Stimulated activated CD8-positive, alpha-beta memory T cell treated with anti-CD3 and anti-CD28 coated beads, Interleukin-15, amount 100 ng/mL, for 1 hour (primary cell): ENCODE results near the gene AUTS2.

Experiments
- DNase-seq: peaks from one replicate; pipeline ENCODE4 v3.0.0-alpha.2; 2020; ENCODE audit warnings: low read depth

AUTS2 gene

GRCh38 chr7:69859342-69859741 is 261.1 kb downstream of the AUTS2 start:
- no peak for DNase-seq

- no peak for DNase-seq
Measured at GRCh38 chr7:69860486-69860885, 262.2 kb downstream of the AUTS2 start.

GRCh38 chr7:69860941-69861622 is 262.8 kb downstream of the AUTS2 start:
- DNase-seq = no peak

GRCh38 chr7:69862413-69863064 is 264.3 kb downstream of the AUTS2 start:
- no peak for DNase-seq

- DNase-seq = no peak
Measured at GRCh38 chr7:69864274-69864673, 266.0 kb downstream of the AUTS2 start.

DNA sequence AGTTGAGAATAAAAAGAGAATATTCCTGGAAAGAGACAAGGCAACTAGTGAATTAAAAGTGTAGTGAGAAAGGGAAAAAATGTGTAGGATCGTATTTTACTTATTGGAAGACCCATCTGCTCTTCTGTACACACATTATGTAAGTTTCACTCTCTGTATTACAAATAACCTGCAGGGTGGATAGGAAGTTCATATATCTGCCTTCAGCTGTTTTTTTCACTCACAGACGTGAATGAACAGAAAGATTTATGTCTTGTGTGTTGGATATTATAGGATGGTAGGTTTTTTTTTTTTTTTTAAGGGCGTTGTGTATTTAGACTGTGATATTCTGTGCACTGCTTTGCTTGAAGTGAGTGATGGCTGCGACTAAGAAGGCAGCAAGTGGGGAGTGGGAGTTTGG is 266.5 kb downstream of the AUTS2 start:
- no peak for DNase-seq

DNA sequence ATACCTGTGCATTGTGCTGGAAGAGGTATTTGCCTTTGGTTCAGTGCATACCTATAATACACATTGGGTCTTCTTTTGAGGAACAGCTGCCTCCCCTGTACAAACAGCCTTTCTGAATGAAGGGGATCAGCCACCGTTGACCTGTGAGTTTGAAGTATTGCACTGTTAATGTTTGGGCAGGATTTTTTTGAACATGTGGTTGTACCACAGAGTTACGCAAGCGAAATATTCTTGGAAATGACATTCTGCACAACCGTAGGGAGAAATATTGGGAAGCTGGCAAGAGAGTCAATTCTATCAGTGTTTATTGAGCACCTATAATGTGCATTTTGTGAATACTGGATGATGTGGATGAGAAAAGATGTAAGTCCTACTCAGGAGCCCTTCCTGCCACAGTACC is 270.6 kb downstream of the AUTS2 start:
- no peak for DNase-seq

GRCh38 chr7:69871213-69871885 is 273.1 kb downstream of the AUTS2 start:
- no peak for DNase-seq

GRCh38 chr7:69871886-69872569 is 273.8 kb downstream of the AUTS2 start:
- DNase-seq = no peak

- DNase-seq = no peak
Measured at GRCh38 chr7:69873512-69873911, 275.2 kb downstream of the AUTS2 start.

DNA sequence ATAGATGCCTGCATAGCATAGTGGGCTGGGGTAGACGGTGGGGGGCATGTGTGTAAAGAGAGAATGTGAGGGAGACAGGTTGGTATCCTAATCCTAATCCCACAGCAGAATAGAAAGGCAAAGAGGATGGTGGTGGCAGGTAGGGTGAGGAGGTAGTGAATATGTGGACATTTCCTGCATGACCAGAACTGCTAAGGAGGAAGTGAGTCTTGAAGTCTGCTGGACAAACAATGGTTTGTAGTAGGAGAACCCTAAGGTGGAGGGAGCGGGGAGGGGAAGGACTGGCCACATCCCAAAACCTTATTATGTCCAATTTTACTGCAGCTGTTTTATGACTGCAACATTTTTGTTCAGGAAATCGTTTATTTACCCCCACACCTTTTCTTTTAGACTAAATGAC is 279.7 kb downstream of the AUTS2 start:
- no peak for DNase-seq

- no peak for DNase-seq
Measured at GRCh38 chr7:69878591-69878990, 280.3 kb downstream of the AUTS2 start.

DNA sequence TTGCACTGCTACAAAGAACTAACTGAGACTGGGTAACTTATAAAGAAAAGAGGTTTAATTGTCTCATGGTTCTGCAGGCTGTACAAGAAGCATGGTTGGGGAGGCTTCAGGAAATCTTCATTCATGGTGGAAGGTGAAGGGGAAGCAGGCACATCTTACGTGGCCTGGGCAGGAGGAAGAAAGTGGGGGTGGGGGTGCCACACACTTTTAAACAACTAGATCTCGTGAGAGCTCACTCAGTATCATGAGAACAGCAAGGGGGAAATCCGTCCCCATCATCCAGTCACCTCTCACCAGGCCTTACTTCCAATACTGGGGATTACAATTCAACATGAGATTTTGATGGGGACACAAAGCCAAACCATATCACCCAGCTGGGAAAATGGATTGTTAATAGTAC is 281.7 kb downstream of the AUTS2 start:
- DNase-seq = no peak

DNA sequence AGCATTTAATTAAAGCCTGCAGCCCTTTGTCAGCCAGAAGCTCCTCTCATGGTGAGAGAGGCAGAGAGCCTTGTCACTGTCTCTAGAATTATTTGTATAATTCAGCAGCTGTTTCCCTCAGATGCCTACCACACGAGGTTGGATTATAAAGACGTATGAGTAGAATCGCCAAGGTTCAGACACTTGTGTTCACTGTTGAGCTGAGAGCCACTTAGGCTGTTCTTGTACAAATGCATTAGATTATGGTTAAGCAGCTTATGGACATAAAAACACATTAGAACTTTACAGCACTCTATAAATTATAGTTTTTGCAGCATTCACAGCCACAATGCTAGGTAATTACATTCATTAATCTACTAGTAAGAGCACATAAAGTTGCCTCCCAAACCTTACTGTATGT is 282.6 kb downstream of the AUTS2 start:
- DNase-seq = no peak

DNA sequence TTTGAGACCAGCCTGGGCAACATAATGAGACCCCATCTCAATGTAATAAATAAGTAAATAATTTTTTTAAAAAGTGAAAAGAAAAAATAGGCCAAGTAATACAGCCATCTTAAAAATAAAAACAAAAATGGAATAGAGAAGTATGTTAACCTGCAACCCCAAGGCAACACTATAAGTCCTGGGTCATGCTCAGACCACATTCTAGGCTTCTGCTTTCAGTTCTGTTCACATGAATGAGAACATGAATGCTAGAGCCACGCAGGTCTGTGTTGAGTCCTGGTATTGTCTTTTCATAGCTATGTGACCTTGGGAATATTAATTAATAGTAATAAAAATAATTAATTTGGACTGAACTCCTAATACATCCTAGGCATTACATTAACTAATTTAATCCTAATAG is 284.0 kb downstream of the AUTS2 start:
- DNase-seq = no peak

- DNase-seq = no peak
Measured at GRCh38 chr7:69883399-69883891, 285.2 kb downstream of the AUTS2 start.

DNA sequence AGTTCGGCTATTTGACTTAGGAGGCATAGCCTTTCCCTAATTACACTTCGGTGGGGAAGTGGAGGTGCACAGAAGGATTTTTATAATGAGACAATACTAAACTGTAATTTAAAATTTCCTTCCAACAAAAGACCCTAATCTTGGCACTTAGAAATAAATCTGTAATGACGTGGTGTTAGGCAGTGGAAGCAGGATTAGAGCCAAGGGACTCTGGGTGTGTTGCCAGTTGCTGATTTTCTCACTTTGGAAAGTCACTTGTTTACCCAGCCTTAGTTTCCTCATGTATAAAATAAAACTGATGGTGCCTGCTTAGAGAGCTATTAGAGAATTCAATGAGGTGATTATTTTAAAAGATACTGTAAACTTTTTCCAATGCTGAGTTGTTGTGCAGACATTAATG is 287.2 kb downstream of the AUTS2 start:
- DNase-seq = no peak

GRCh38 chr7:69889338-69889975 is 291.2 kb downstream of the AUTS2 start:
- DNase-seq = no peak

GRCh38 chr7:69889976-69890351 is 291.7 kb downstream of the AUTS2 start:
- DNase-seq = no peak

GRCh38 chr7:69892790-69893189 is 294.5 kb downstream of the AUTS2 start:
- no peak for DNase-seq

DNA sequence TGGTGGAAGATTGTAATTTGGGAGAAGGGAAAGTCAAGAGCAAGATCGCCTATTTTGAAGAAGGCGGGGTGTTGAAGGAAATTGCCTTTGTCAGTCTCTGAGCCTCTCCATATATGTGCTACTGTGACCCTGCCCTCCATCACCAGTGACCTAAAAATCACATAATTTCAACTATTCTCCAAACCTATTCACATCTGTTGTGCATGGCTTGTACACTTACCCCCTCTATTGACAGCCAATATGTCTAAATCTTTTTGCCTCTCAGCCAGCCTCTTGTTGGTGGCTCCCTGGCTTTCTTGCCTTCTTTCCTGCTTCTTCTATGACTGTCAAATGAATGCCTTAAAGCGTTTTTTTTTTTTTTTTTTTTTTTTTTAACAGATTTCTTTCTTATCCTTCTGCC is 295.6 kb downstream of the AUTS2 start:
- no peak for DNase-seq

DNA sequence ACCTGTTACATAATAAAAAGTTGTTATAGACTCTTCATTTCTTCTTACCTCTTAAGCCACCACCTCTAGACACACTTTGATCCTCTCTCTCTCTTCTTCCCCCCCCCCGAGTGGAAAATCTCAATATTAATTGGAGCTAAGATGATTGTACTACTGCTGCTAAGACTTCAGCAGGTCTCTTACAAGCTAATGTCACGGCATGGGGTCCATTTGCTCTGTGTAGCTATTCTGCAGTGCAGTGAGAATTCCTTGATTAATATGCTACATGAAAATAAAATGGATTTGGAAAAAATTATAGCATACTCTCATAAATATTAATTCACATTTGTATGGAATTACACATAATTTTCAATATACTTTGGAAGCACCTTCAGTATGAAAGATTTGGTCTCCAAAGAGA is 297.2 kb downstream of the AUTS2 start:
- no peak for DNase-seq
